Ovary (tissue), 9 donors: ENCODE data around the gene STUB1. TPM values are rescaled to one million over a fixed set of nuclear protein-coding genes. Genes with fewer than 3 reads are reported as not detected.

ENCODE experiments used
- DNase-seq, 5 donors: peaks; one replicate each; pipeline ENCODE4 v3.0.0-alpha.2; 2019 to 2020
- H3K27ac ChIP-seq, 2 donors: fragments of 200-600 bp; one replicate each; pipeline versions ENCODE4 v1.5.1 to v1.8.0; 2019 to 2022
- H3K27me3 ChIP-seq: fragments of 200-600 bp; one replicate; pipeline ENCODE4 v1.8.0; 2022
- H3K36me3 ChIP-seq: fragments of 200-600 bp; sonication (generic); one replicate; pipeline ENCODE4 v1.5.1; 2019
- H3K4me1 ChIP-seq: one replicate; pipeline ENCODE4 v1.8.1; 2013; ENCODE audit warnings: mild to moderate bottlenecking, moderate library complexity; ENCODE audit not compliant: insufficient read depth
- H3K4me3 ChIP-seq: fragments of 200-600 bp; sonication (generic); one replicate; pipeline ENCODE4 v1.5.1; 2017
- H3K9me3 ChIP-seq, 2 donors: fragments of 200-600 bp in 1 of 2; sonication (generic) in 1 of 2; one replicate each; pipeline versions ENCODE4 v1.5.1 to v1.8.1; 2013 to 2019; ENCODE audit warnings: mild to moderate bottlenecking in 1 of 2, moderate library complexity in 1 of 2
- EP300 ChIP-seq: sonication (generic); formaldehyde crosslinking; IDR thresholded peaks from one replicate; pipeline ENCODE4 v1.6.1; 2017; ENCODE audit warnings: antibody characterized with exemption
- POLR2A ChIP-seq: fragments of 450-650 bp; IDR thresholded peaks from one replicate; pipeline ENCODE4 v1.6.1; 2017; ENCODE audit warnings: antibody characterized with exemption, mild to moderate bottlenecking, moderate library complexity
- WGBS, 3 donors: extraction: QIAGEN DNeasy Blood & Tissue Kit in 1 of 3; methylation state at CpG; one replicate each; pipeline versions ENCODE4 v1.1.5 to v1.1.7; 2013 to 2017; 5-methylcytosine and 5-hydroxymethylcytosine counted together
- intact Hi-C, 4 donors: fragments of 100-400 bp; cut with DNase I; formaldehyde crosslinking; loops; one replicate each; pipeline versions ENCODE4 v1.11.0 to v1.15.1; 2022 to 2023
- polyA plus RNA-seq, 2 donors: library from polyadenylated mRNA; stranded (reverse); fragments of 200-250 nt in 1 of 2; fragments of 350-450 nt in 1 of 2; fragmentation: Illumina TruSeq in 1 of 2; extraction: RNeasy Lipid Tissue Mini Kit (QIAGEN cat#74804) in 1 of 2; gene quantifications; one replicate each; pipeline ENCODE4 v1.2.3, GENCODE V29; 2013 to 2014
- total RNA-seq, 7 donors: library from RNA; depleted of rRNA in 2 of 7; stranded (reverse); fragments of >200 nt in 2 of 7; fragmentation: NEBNext Ultra II Directional in 3 of 7; extraction: Animal tissue kit (Norgen Biotek cat#: 25700) in 3 of 7; gene quantifications; one replicate each; pipeline versions ENCODE4 v1.1.0 to v1.2.4, GENCODE V29; 2016 to 2023
- TF ChIP-seq, protein P1 (sequence below), 3 donors: fragments of 450-650 bp in 2 of 3; fragments of 200-600 bp in 1 of 3; IDR thresholded peaks; one replicate each; pipeline versions ENCODE4 v1.5.1 to v1.8.0; 2016 to 2022; ENCODE audit warnings: antibody characterized with exemption in 3 of 3, mild to moderate bottlenecking in 1 of 3
- donor health status: DM: no; HTN: no; CAD: no; lungs with moderate emphysema.
- donor health status: DM: no; HTN: no; CAD: no.
- donor health status: Bipolar disorder and iron deficiency.
- donor health status: DM: yes; HTN: yes; CAD: no.
- donor health status: DM: no; HTN: no; CAD: no.
- donor health status: DM: yes; HTN: yes; CAD: no.

STUB1 gene
- total and polyA plus RNA-seq, 9 donors, result 20.1 to 115 (median 102) TPM

DNA sequence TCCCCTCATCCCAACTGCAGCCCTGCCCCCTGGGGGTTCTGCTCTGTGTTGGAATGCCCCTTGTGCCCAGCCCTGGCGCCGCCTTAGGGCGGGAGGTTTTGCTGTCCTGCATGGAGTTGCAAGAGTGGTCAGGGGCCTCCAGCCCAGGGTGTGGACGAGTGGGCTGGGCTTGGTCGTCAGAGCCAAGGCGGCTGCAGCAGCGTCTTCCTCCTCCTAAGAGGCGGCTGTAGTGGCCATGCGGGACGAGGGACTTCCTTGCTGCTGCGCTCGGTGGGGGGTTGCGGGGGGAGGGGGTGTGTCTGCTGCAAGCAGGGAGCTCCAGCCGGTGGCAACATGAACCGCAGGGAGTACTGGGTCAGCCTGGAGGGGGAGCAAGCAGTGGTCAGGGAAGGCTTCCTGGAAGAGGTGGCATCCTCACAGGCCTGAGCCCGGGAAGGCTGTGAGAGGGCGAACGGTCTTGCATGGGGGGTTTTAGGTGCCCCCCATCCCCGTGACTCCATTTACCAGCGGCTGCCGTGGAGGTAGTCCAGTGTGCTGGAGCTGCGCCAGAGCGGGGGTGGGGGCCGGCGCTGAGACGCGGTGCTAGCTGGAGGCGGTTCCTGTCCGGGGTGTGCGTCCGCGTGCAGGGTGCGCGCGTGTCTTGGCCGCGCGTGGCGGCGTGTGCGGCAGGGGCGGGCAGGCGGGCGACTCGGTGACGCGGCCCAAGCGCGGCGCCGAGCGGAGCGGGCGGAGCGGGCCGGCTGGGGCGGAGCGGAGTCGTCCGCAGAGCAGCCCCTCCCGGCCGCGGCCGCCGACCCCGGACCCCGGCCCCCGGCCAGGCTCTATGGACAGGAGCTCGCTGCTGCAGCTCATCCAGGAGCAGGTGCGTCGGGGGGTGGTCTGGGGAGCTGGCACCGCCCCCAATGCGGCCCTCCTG is 5.0 kb upstream of the STUB1 start, which contains the start of gene RHBDL1:
RHBDL1 (plus strand) TSS at position 704 of the 916 bp plus-strand sequence; CDS start at position 824, 120 bp downstream.
- H3K27me3 ChIP-seq, result no peaks in the 10 kb centered on the region
- peak within 1 kb of the TSS; percentile 18 for H3K4me3 ChIP-seq
- TF ChIP-seq, protein P1, sequence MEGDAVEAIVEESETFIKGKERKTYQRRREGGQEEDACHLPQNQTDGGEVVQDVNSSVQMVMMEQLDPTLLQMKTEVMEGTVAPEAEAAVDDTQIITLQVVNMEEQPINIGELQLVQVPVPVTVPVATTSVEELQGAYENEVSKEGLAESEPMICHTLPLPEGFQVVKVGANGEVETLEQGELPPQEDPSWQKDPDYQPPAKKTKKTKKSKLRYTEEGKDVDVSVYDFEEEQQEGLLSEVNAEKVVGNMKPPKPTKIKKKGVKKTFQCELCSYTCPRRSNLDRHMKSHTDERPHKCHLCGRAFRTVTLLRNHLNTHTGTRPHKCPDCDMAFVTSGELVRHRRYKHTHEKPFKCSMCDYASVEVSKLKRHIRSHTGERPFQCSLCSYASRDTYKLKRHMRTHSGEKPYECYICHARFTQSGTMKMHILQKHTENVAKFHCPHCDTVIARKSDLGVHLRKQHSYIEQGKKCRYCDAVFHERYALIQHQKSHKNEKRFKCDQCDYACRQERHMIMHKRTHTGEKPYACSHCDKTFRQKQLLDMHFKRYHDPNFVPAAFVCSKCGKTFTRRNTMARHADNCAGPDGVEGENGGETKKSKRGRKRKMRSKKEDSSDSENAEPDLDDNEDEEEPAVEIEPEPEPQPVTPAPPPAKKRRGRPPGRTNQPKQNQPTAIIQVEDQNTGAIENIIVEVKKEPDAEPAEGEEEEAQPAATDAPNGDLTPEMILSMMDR (IDR thresholded peaks at IDR 0.05), result no peak
- TF ChIP-seq EP300, result no peak
- TF ChIP-seq POLR2A, result no peak
- peaks cover 8% of the 10 kb centered on the region for H3K4me1 ChIP-seq
- no peaks in the 10 kb centered on the region for H3K36me3 ChIP-seq
- 5 to 8% (median 7%) methylated on average over 33 to 73 of the region's 73 CpGs for WGBS, 3 donors
- intact Hi-C loops, result no loop called here
- peak in 1 of 5 donors; percentile 58 for DNase-seq
- no peaks in the 10 kb centered on the region for H3K9me3 ChIP-seq
- no peak within 1 kb of the TSS for H3K27ac ChIP-seq

- Histone ChIP-seq H3K9me3 (no peaks in the 10 kb centered on the region), H3K4me1 (peaks cover 10% of the 10 kb centered on the region), H3K27me3 (no peaks in the 10 kb centered on the region), H3K4me3 (peak overlapping the region; percentile 18), H3K36me3 (no peaks in the 10 kb centered on the region), H3K27ac (no peak overlapping the region)
- intact Hi-C loops, result no loop called here
- no peak for DNase-seq
- TF ChIP-seq, protein P1 (IDR thresholded peaks at IDR 0.05), result no peak
- no peak for TF ChIP-seq EP300
- no peak for TF ChIP-seq POLR2A
- 32 to 39% (median 38%) methylated on average over 19 to 25 of the region's 25 CpGs for WGBS, 3 donors
Measured at GRCh38 chr16:675884-676564, 4.2 kb upstream of the STUB1 start.

DNA sequence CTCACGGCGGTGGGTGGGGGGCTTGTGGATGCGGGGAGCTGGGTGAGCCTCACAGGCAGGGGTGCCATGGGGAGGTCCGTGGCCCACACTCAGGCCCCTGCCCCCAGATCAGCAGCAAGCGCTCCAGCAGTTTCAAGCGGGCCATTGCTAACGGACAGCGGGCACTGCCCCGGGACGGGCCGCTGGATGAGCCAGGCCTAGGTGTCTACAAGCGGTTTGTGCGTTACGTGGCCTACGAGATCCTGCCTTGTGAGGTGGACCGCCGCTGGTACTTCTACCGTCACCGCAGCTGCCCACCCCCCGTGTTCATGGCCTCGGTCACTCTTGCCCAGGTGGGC is 3.7 kb upstream of the STUB1 start:
- intact Hi-C loops, result no loop called here
- 86 to 92% (median 91%) methylated on average over 21 of the region's 21 CpGs for WGBS, 3 donors

GRCh38 chr16:676913-677312 is 3.3 kb upstream of the STUB1 start:
- H3K27ac ChIP-seq, result no peak overlapping the region
- WGBS, 3 donors, result 65 to 83% (median 80%) methylated on average over 22 to 23 of the region's 23 CpGs
- H3K4me1 ChIP-seq, result peaks cover 16% of the 10 kb centered on the region
- H3K36me3 ChIP-seq, result no peaks in the 10 kb centered on the region
- TF ChIP-seq POLR2A (no peak), EP300 (no peak)
- TF ChIP-seq, protein P1 (IDR thresholded peaks at IDR 0.05), result no peak
- intact Hi-C loops, result no loop called here
- H3K9me3 ChIP-seq, result no peaks in the 10 kb centered on the region
- H3K4me3 ChIP-seq, result no peak overlapping the region
- peak in 2 of 5 donors; percentile 36 to 52 for DNase-seq
- no peaks in the 10 kb centered on the region for H3K27me3 ChIP-seq

More for the DNA sequence above, 3.7 kb upstream of the STUB1 start:
- no peak overlapping the region for H3K4me3 ChIP-seq
- H3K9me3 ChIP-seq, result no peaks in the 10 kb centered on the region
- H3K27me3 ChIP-seq, result no peaks in the 10 kb centered on the region
- peaks cover 14% of the 10 kb centered on the region for H3K4me1 ChIP-seq
- no peak for DNase-seq
- TF ChIP-seq EP300 (no peak), POLR2A (no peak)
- TF ChIP-seq, protein P1 (IDR thresholded peaks at IDR 0.05), result no peak
- H3K27ac ChIP-seq, result no peak overlapping the region
- H3K36me3 ChIP-seq, result no peaks in the 10 kb centered on the region
